GM21825 (cell line): ENCODE data around the gene TIGD3.

Experiments
- ATAC-seq: cut with Tn5 transposase; IDR thresholded peaks from one replicate; pipeline ENCODE4 v1.9.1; 2021; ENCODE audit warnings: mild to moderate bottlenecking, moderate library complexity; ENCODE audit not compliant: unreplicated experiment

The TIGD3 gene

GRCh38 chr11:65354265-65355012 lies at the start of gene TIGD3:
Gene TIGD3 (plus strand): TSS chr11:65354751. CDS start chr11:65355809, 1,058 bp downstream.
- peak; percentile 88 for ATAC-seq

- ATAC-seq = no peak
Observed at GRCh38 chr11:65305501-65306268, 48.9 kb upstream of the TIGD3 start.

GRCh38 chr11:65307298-65308229 lies 47.0 kb upstream of the TIGD3 start:
- ATAC-seq = no peak

GRCh38 chr11:65308281-65308891 lies 46.2 kb upstream of the TIGD3 start:
- no peak for ATAC-seq

- ATAC-seq = no peak
Observed at GRCh38 chr11:65309006-65309405, 45.5 kb upstream of the TIGD3 start.

GRCh38 chr11:65310215-65310614 lies 44.3 kb upstream of the TIGD3 start:
- no peak for ATAC-seq

- ATAC-seq = no peak
Observed at GRCh38 chr11:65310736-65311135, 43.8 kb upstream of the TIGD3 start.

GRCh38 chr11:65311170-65311678 lies 43.3 kb upstream of the TIGD3 start:
- no peak for ATAC-seq

GRCh38 chr11:65314501-65315203 lies 39.9 kb upstream of the TIGD3 start, which contains the start of gene CDC42EP2:
Gene CDC42EP2 (plus strand): TSS chr11:65314866. CDS start chr11:65320899, 6,033 bp downstream.
- ATAC-seq = peak; percentile 75

GRCh38 chr11:65315204-65315865 lies 39.2 kb upstream of the TIGD3 start:
- peak; percentile 52 for ATAC-seq

GRCh38 chr11:65315866-65316226 lies 38.7 kb upstream of the TIGD3 start:
- no peak for ATAC-seq

GRCh38 chr11:65316227-65317024 lies 38.1 kb upstream of the TIGD3 start:
- no peak for ATAC-seq

- ATAC-seq = no peak
Observed at GRCh38 chr11:65317025-65317786, 37.3 kb upstream of the TIGD3 start.

- no peak for ATAC-seq
Observed at GRCh38 chr11:65320386-65321075, 34.0 kb upstream of the TIGD3 start.

- ATAC-seq = no peak
Observed at GRCh38 chr11:65321076-65321475, 33.5 kb upstream of the TIGD3 start.

GRCh38 chr11:65321828-65322485 lies 32.6 kb upstream of the TIGD3 start:
- ATAC-seq = no peak

- ATAC-seq = no peak
Observed at GRCh38 chr11:65323813-65324212, 30.7 kb upstream of the TIGD3 start.
